ENCODE measurements around the gene KCNJ12. TPM values are rescaled to one million over a fixed set of nuclear protein-coding genes. Genes with fewer than 3 reads are reported as not detected.
"Not testable (repeated sequence)": the region's sequence is repeated elsewhere in the genome, so short reads cannot be mapped to it uniquely, and the experiment has no call there.

KCNJ12 gene
- total RNA-seq, 2 donors from 2014 or later: 0.52 to 0.99 TPM

GRCh38 chr17:21341279-21341678 lies 34.9 kb upstream of the KCNJ12 start:
- H3K36me3 ChIP-seq (replicated peaks in 1 of 2; ENCODE audit: insufficient read depth in 1 of 2, low read depth in 2 of 2); ATAC-seq; intact Hi-C loops (cut with DNase I); H3K27ac ChIP-seq; H3K9me3 ChIP-seq; H3K4me3 ChIP-seq; DNase-seq; H3K4me1 ChIP-seq; H3K27me3 ChIP-seq: not testable (repeated sequence)
- WGBS, 2 donors: 39 to 59% methylated on average over 3 to 4 of the region's 4 CpGs

- WGBS, 2 donors: 53 to 64% methylated on average over 8 of the region's 8 CpGs
- intact Hi-C loops (cut with DNase I); DNase-seq: not testable (repeated sequence)
Observed at GRCh38 chr17:21341925-21342540, 34.1 kb upstream of the KCNJ12 start.

GRCh38 chr17:21343061-21343949 lies 32.9 kb upstream of the KCNJ12 start:
- ATAC-seq; H3K4me3 ChIP-seq; H3K27ac ChIP-seq; DNase-seq; H3K4me1 ChIP-seq; H3K9me3 ChIP-seq; intact Hi-C loops (cut with DNase I); H3K27me3 ChIP-seq; H3K36me3 ChIP-seq (replicated peaks in 1 of 2; ENCODE audit: insufficient read depth in 1 of 2, low read depth in 2 of 2): not testable (repeated sequence)
- WGBS, 2 donors: 44 to 57% methylated on average over 5 to 9 of the region's 11 CpGs

More at GRCh38 chr17:21341925-21342540, 34.1 kb upstream of the KCNJ12 start:
- H3K9me3 ChIP-seq; ATAC-seq; H3K27ac ChIP-seq; H3K4me1 ChIP-seq; H3K4me3 ChIP-seq; H3K36me3 ChIP-seq (replicated peaks in 1 of 2; ENCODE audit: insufficient read depth in 1 of 2, low read depth in 2 of 2); H3K27me3 ChIP-seq: not testable (repeated sequence)

- intact Hi-C loops (cut with DNase I); H3K4me3 ChIP-seq; H3K4me1 ChIP-seq; ATAC-seq; DNase-seq; H3K36me3 ChIP-seq (replicated peaks in 1 of 2; ENCODE audit: insufficient read depth in 1 of 2, low read depth in 2 of 2); H3K27me3 ChIP-seq; H3K27ac ChIP-seq; H3K9me3 ChIP-seq: not testable (repeated sequence)
- 42 to 55% methylated on average over 3 to 4 of the region's 4 CpGs for WGBS, 2 donors
Observed at GRCh38 chr17:21344801-21345200, 31.4 kb upstream of the KCNJ12 start.

- H3K9me3 ChIP-seq: no peaks in the 10 kb centered on the region
- ATAC-seq (no peak), DNase-seq (no peak)
- WGBS, 2 donors: 59 to 61% methylated on average over 8 to 9 of the region's 10 CpGs
- no peak overlapping the region for H3K27ac ChIP-seq
- H3K4me1 ChIP-seq: no peaks in the 10 kb centered on the region
- no peaks in the 10 kb centered on the region for H3K36me3 ChIP-seq (replicated peaks in 1 of 2; ENCODE audit: insufficient read depth in 1 of 2, low read depth in 2 of 2)
- no peak overlapping the region for H3K4me3 ChIP-seq
- no peaks in the 10 kb centered on the region for H3K27me3 ChIP-seq
- TF ChIP-seq CTCF (IDR thresholded peaks at IDR 0.05): no peak
- no peak for TF ChIP-seq POLR2A (IDR thresholded peaks at IDR 0.05)
- intact Hi-C loops (cut with DNase I): no loop called here
Observed at GRCh38 chr17:21345236-21345635, 30.9 kb upstream of the KCNJ12 start.

- H3K9me3 ChIP-seq; H3K27ac ChIP-seq; H3K36me3 ChIP-seq (replicated peaks in 1 of 2; ENCODE audit: insufficient read depth in 1 of 2, low read depth in 2 of 2); DNase-seq; intact Hi-C loops (cut with DNase I); H3K4me3 ChIP-seq; H3K4me1 ChIP-seq; H3K27me3 ChIP-seq; ATAC-seq: not testable (repeated sequence)
- WGBS, 2 donors: no CpG with 5 or more reads among the region's 2 CpGs
Observed at GRCh38 chr17:21346107-21346506, 30.1 kb upstream of the KCNJ12 start.

- H3K4me1 ChIP-seq; H3K27me3 ChIP-seq; intact Hi-C loops (cut with DNase I); H3K36me3 ChIP-seq (replicated peaks in 1 of 2; ENCODE audit: insufficient read depth in 1 of 2, low read depth in 2 of 2); H3K4me3 ChIP-seq; H3K9me3 ChIP-seq; H3K27ac ChIP-seq; ATAC-seq; DNase-seq: not testable (repeated sequence)
- 69 to 83% methylated on average over 4 to 6 of the region's 10 CpGs for WGBS, 2 donors
Observed at GRCh38 chr17:21346651-21347250, 29.4 kb upstream of the KCNJ12 start.

GRCh38 chr17:21347660-21348059 lies 28.5 kb upstream of the KCNJ12 start:
- H3K36me3 ChIP-seq (replicated peaks in 1 of 2; ENCODE audit: insufficient read depth in 1 of 2, low read depth in 2 of 2); H3K27ac ChIP-seq; H3K27me3 ChIP-seq; DNase-seq; H3K4me1 ChIP-seq; H3K4me3 ChIP-seq; H3K9me3 ChIP-seq; ATAC-seq; intact Hi-C loops (cut with DNase I): not testable (repeated sequence)
- WGBS, 2 donors: 94% methylated on average over 5 of the region's 6 CpGs; no CpG with 5 or more reads in 1 of the 2 donors

GRCh38 chr17:21348081-21348925 lies 27.9 kb upstream of the KCNJ12 start:
- intact Hi-C loops (cut with DNase I); DNase-seq; H3K9me3 ChIP-seq; H3K4me1 ChIP-seq; H3K27ac ChIP-seq; H3K27me3 ChIP-seq; ATAC-seq; H3K36me3 ChIP-seq (replicated peaks in 1 of 2; ENCODE audit: insufficient read depth in 1 of 2, low read depth in 2 of 2); H3K4me3 ChIP-seq: not testable (repeated sequence)
- WGBS, 2 donors: 59 to 62% methylated on average over 3 to 10 of the region's 14 CpGs

- H3K27ac ChIP-seq; ATAC-seq; H3K4me3 ChIP-seq; H3K4me1 ChIP-seq; H3K27me3 ChIP-seq; H3K9me3 ChIP-seq; intact Hi-C loops (cut with DNase I); DNase-seq; H3K36me3 ChIP-seq (replicated peaks in 1 of 2; ENCODE audit: insufficient read depth in 1 of 2, low read depth in 2 of 2): not testable (repeated sequence)
- 71 to 73% methylated on average over 3 to 6 of the region's 7 CpGs for WGBS, 2 donors
Observed at GRCh38 chr17:21348926-21349261, 27.3 kb upstream of the KCNJ12 start.
